ENCODE results near the gene PPIF. TPM values are rescaled to one million over a fixed set of nuclear protein-coding genes. Genes with fewer than 3 reads are reported as not detected.

The PPIF gene
- total and polyA plus RNA-seq, 2 of the 13 experiments (the other 11 are each of a cell fraction or from before 2014, with no cell fraction given): 147 to 157 TPM

DNA sequence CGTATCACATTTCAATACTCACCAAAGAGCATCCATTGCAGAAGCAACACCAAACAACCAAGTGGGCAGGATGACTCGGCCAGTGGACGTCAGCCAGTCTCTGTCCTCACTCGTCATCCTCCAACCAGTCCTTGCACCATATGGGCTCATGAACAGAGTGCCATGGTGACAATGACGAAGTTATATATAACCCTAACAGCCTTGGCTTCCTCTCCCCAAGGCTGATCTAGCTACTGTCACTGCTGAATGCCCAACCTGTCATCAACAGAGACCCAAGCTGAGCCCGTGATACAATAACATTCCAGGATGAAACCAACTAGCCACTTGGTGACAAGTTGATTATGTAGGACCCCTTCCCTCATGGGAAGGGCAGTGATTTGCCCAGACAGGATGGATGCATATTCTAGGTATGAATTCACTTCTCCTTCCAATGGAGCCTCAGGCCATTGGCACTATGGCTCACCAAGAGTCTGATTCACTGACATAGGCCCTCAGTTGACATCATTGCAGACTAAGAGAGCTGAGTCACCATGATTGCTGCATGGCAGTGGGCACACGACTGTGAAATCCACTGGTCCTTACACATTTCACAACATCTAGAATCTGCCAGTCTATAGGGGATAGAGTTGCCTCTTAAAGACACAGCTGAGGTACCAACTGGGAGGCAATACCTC, 26.3 kb upstream of the PPIF start:
- in situ Hi-C loops (cut with HindIII; ENCODE audit: extremely low pct_ligation_motif_present, low pct_unique_long_range_greater_than_20kb) (no loop called here), intact Hi-C loops (cut with micrococcal nuclease; ENCODE audit: unreplicated experiment) (no loop called here)
- POLR2A ChIA-PET: no interaction called here
- TF ChIP-seq ZNF782 (CRISPR knock-in tag; IDR thresholded peaks at IDR 0.05; ENCODE audit: borderline replicate concordance) (no peak), NFE2L2 (IDR thresholded peaks at IDR 0.05; ENCODE audit: low read length) (peak; percentile 75), CEBPB (IDR thresholded peaks at IDR 0.05; ENCODE audit: borderline replicate concordance, low read depth, low read length) (peak; percentile 48; the same call in 1 of the 2 replicates), FOSL2 (CRISPR knock-in tag; IDR thresholded peaks at IDR 0.05) (peak; percentile 46; the same call in 1 of the 2 replicates), CREB1 (IDR thresholded peaks at IDR 0.05) (0 out of 2 replicates have a peak, but pooled peaks have one; percentile 16), CREB1 (CRISPR knock-in tag; IDR thresholded peaks at IDR 0.05) (no peak), MAFF (IDR thresholded peaks at IDR 0.05; ENCODE audit: low read depth, low read length) (peak; percentile 14; the same call in 1 of the 2 replicates)
- Histone ChIP-seq H2AFZ (ENCODE audit: low read length) (no peak overlapping the region), H3K9me3 (ENCODE audit: low read length) (no peaks in the 10 kb centered on the region), H3K4me3 (replicated peaks in 1 of 3; ENCODE audit: insufficient read depth in 1 of 3, low read depth in 2 of 3, low read length in 3 of 3) (no peak overlapping the region), H4K20me1 (ENCODE audit: insufficient read depth, low read length) (no peaks in the 10 kb centered on the region; the same call in 1 of the 2 replicates), H3K4me2 (ENCODE audit: low read depth, low read length) (no peak overlapping the region), H3K27ac (ENCODE audit: extremely low read length, insufficient read depth, low read length) (no peak overlapping the region), H3K27me3 (ENCODE audit: control insufficient read depth in 1 of 2, insufficient read depth in 2 of 2, low read length in 2 of 2) (0 out of 5 replicates have a peak, but pooled peaks cover 0 to 3% of the 10 kb centered on the region in 2 experiments), H3K79me2 (ENCODE audit: insufficient read depth, low read length) (no peaks in the 10 kb centered on the region), H3K9ac (ENCODE audit: insufficient read depth, low read depth, low read length) (no peak overlapping the region), H3K4me1 (ENCODE audit: insufficient read depth, low read length) (peaks cover 26% of the 10 kb centered on the region), H3K36me3 (replicated peaks in 1 of 2; ENCODE audit: control insufficient read depth in 1 of 2, insufficient read depth in 2 of 2, low read length in 2 of 2) (no peaks in the 10 kb centered on the region)
- 54% methylated on average over 7 of the region's 7 CpGs for WGBS (ENCODE audit: low lambda C conversion rate)
- FAIRE-seq (no peak), ATAC-seq (no peak), DNase-seq (ENCODE audit: low spot score) (no peak)
- no TSS peak for BruUV-seq (replicated peaks)
- CTCF ChIA-PET (ENCODE audit: low intra/inter-chr PET ratio, low total read pairs): no interaction called here

DNA sequence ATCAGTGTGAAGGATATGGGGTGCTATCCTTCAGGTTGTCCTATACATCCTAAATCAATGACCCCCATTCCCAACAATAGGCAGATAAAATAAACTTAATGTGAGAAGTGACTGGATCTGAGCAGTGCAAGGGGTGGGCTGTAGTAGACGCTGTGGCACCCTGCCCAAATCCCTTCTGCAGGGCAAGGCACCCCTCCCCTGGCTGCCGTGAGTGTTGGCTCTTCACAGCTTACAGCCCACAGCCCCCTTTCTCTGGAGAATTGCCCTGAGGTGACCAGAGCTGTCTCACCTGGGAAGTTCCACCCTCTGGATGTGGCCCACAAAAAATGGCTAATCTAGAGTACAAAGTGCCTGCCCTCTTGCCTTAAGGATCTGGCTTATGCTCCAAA, 25.8 kb upstream of the PPIF start:
- H3K9me3 ChIP-seq (ENCODE audit: low read length): no peaks in the 10 kb centered on the region
- ChIA-PET POLR2A (interaction anchor here (1.3 to 3.0 kb wide), 2 partner anchors 10 to 14 kb away, joined by 4 to 8 read pairs; no protein-coding TSS in a partner anchor), CTCF (ENCODE audit: low intra/inter-chr PET ratio, low total read pairs) (no interaction called here)
- no peak overlapping the region for H3K4me2 ChIP-seq (ENCODE audit: low read depth, low read length)
- H3K36me3 ChIP-seq (replicated peaks in 1 of 2; ENCODE audit: control insufficient read depth in 1 of 2, insufficient read depth in 2 of 2, low read length in 2 of 2): no peaks in the 10 kb centered on the region
- peaks cover 24% of the 10 kb centered on the region for H3K4me1 ChIP-seq (ENCODE audit: insufficient read depth, low read length)
- 0 out of 5 replicates have a peak, but pooled peaks cover 0 to 3% of the 10 kb centered on the region in 2 experiments for H3K27me3 ChIP-seq (ENCODE audit: control insufficient read depth in 1 of 2, insufficient read depth in 2 of 2, low read length in 2 of 2)
- intact Hi-C loops (cut with micrococcal nuclease; ENCODE audit: unreplicated experiment): no loop called here
- in situ Hi-C loops (cut with HindIII; ENCODE audit: extremely low pct_ligation_motif_present, low pct_unique_long_range_greater_than_20kb): no loop called here
- ATAC-seq (no peak), FAIRE-seq (no peak), DNase-seq (ENCODE audit: low spot score) (no peak)
- H3K27ac ChIP-seq (ENCODE audit: extremely low read length, insufficient read depth, low read length): no peak overlapping the region
- 25% methylated on average over 1 of the region's 2 CpGs for WGBS (ENCODE audit: low lambda C conversion rate)
- H4K20me1 ChIP-seq (ENCODE audit: insufficient read depth, low read length): no peaks in the 10 kb centered on the region; the same call in 1 of the 2 replicates
- BruUV-seq (replicated peaks): no TSS peak
- no peaks in the 10 kb centered on the region for H3K79me2 ChIP-seq (ENCODE audit: insufficient read depth, low read length)
- no peak overlapping the region for H2AFZ ChIP-seq (ENCODE audit: low read length)
- H3K4me3 ChIP-seq (replicated peaks in 1 of 3; ENCODE audit: insufficient read depth in 1 of 3, low read depth in 2 of 3, low read length in 3 of 3): no peak overlapping the region
- no peak overlapping the region for H3K9ac ChIP-seq (ENCODE audit: insufficient read depth, low read depth, low read length)
- TF ChIP-seq FOXP1 (IDR thresholded peaks at IDR 0.05): no peak
- no peak for TF ChIP-seq FOXP1 (CRISPR knock-in tag; IDR thresholded peaks at IDR 0.05)
- TF ChIP-seq SALL1 (CRISPR knock-in tag; IDR thresholded peaks at IDR 0.05): no peak
- TF ChIP-seq LCORL (IDR thresholded peaks at IDR 0.05): no peak
- TF ChIP-seq LCORL (CRISPR knock-in tag; IDR thresholded peaks at IDR 0.05): no peak
- TF ChIP-seq, protein P1, sequence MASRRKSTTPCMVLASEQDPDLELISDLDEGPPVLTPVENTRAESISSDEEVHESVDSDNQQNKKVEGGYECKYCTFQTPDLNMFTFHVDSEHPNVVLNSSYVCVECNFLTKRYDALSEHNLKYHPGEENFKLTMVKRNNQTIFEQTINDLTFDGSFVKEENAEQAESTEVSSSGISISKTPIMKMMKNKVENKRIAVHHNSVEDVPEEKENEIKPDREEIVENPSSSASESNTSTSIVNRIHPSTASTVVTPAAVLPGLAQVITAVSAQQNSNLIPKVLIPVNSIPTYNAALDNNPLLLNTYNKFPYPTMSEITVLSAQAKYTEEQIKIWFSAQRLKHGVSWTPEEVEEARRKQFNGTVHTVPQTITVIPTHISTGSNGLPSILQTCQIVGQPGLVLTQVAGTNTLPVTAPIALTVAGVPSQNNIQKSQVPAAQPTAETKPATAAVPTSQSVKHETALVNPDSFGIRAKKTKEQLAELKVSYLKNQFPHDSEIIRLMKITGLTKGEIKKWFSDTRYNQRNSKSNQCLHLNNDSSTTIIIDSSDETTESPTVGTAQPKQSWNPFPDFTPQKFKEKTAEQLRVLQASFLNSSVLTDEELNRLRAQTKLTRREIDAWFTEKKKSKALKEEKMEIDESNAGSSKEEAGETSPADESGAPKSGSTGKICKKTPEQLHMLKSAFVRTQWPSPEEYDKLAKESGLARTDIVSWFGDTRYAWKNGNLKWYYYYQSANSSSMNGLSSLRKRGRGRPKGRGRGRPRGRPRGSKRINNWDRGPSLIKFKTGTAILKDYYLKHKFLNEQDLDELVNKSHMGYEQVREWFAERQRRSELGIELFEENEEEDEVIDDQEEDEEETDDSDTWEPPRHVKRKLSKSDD (CRISPR knock-in tag; IDR thresholded peaks at IDR 0.05; ENCODE audit: low read depth): no peak
- TF ChIP-seq U2AF1 (optimal IDR thresholded peaks at IDR 0.05; ENCODE audit: low read depth, low read length): no peak
- TF ChIP-seq, protein P2, sequence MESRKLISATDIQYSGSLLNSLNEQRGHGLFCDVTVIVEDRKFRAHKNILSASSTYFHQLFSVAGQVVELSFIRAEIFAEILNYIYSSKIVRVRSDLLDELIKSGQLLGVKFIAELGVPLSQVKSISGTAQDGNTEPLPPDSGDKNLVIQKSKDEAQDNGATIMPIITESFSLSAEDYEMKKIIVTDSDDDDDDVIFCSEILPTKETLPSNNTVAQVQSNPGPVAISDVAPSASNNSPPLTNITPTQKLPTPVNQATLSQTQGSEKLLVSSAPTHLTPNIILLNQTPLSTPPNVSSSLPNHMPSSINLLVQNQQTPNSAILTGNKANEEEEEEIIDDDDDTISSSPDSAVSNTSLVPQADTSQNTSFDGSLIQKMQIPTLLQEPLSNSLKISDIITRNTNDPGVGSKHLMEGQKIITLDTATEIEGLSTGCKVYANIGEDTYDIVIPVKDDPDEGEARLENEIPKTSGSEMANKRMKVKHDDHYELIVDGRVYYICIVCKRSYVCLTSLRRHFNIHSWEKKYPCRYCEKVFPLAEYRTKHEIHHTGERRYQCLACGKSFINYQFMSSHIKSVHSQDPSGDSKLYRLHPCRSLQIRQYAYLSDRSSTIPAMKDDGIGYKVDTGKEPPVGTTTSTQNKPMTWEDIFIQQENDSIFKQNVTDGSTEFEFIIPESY (CRISPR knock-in tag; IDR thresholded peaks at IDR 0.05): no peak
- no peak for TF ChIP-seq FOXA3 (CRISPR knock-in tag; IDR thresholded peaks at IDR 0.05)

Data from HepG2 (cell line).